HL-60 (cell line): Measurements from ENCODE around the gene MLLT10.

Experiments used
- GABPA ChIP-seq: IDR thresholded peaks from 2 replicates; pipeline ENCODE4 v1.6.1; 2012; ENCODE audit warnings: low read depth
- POLR2AphosphoS5 ChIP-seq: IDR thresholded peaks from 2 replicates; pipeline ENCODE4 v1.6.1; 2012; ENCODE audit warnings: low read depth
- REST ChIP-seq: IDR thresholded peaks from 2 replicates; pipeline ENCODE4 v1.6.1; 2012; ENCODE audit warnings: low read depth; ENCODE audit not compliant: insufficient replicate concordance
- SPI1 ChIP-seq: IDR thresholded peaks from 2 replicates; pipeline ENCODE4 v1.6.1; 2012; ENCODE audit warnings: low read depth, mild to moderate bottlenecking, borderline replicate concordance
- TF ChIP-seq, protein P1 (sequence below): IDR thresholded peaks from one replicate; pipeline ENCODE4 v1.5.1; 2011; ENCODE audit warnings: low read length, control low read depth, inconsistent platforms; ENCODE audit not compliant: insufficient read depth

- TF ChIP-seq, protein P1, sequence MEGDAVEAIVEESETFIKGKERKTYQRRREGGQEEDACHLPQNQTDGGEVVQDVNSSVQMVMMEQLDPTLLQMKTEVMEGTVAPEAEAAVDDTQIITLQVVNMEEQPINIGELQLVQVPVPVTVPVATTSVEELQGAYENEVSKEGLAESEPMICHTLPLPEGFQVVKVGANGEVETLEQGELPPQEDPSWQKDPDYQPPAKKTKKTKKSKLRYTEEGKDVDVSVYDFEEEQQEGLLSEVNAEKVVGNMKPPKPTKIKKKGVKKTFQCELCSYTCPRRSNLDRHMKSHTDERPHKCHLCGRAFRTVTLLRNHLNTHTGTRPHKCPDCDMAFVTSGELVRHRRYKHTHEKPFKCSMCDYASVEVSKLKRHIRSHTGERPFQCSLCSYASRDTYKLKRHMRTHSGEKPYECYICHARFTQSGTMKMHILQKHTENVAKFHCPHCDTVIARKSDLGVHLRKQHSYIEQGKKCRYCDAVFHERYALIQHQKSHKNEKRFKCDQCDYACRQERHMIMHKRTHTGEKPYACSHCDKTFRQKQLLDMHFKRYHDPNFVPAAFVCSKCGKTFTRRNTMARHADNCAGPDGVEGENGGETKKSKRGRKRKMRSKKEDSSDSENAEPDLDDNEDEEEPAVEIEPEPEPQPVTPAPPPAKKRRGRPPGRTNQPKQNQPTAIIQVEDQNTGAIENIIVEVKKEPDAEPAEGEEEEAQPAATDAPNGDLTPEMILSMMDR, result no peak
- TF ChIP-seq POLR2AphosphoS5 (no peak), SPI1 (no peak), REST (no peak), GABPA (no peak)
Observed at GRCh38 chr10:21488957-21489446, 45.0 kb upstream of the MLLT10 start.
